ENCODE data around the gene SORCS2.

The SORCS2 gene

DNA sequence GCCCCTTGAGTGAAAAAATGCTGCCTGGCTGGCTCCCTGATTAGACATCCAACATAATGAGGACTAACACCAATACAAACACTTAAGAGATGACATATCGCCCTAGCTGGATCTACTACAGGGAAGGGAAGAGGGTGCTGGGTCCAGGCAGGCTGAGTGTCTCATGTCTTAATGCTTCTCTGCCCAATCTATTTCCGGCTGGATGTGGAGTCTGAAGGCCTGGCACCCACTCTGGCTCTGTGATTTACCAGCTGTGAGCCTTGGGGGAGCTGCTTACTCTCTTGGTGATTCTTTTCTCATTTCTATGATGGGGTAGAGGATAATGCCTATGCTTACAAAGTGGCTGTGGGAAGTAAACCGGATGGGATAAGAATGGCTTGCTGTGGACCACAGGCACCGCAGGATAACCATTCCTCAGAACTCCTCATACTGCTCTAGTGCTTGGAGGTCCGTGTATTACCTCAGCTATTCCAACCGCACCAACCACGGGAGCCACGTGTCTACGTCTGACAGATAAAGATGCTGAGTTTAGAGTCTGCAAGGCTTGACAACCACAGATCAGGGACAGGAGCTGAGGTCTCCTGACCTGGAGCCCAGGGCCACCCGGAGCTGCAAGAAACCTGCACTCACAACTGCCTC, 585.7 kb downstream of the SORCS2 start:
- Histone ChIP-seq H3K9ac (ENCODE audit: low read depth, low read length) (no peak overlapping the region), H3K9me3 (ENCODE audit: control insufficient read depth, insufficient read depth, low read length) (no peaks in the 10 kb centered on the region), H3K27me3 (ENCODE audit: control insufficient read depth, insufficient read depth, low read length) (no peaks in the 10 kb centered on the region), H3K4me1 (ENCODE audit: control insufficient read depth, insufficient read depth, low read length) (peaks cover 3% of the 10 kb centered on the region), H3K36me3 (ENCODE audit: control insufficient read depth, insufficient read depth, low read length) (peaks cover 16% of the 10 kb centered on the region), H3K4me3 (ENCODE audit: low read depth, low read length) (no peak overlapping the region)

DNA sequence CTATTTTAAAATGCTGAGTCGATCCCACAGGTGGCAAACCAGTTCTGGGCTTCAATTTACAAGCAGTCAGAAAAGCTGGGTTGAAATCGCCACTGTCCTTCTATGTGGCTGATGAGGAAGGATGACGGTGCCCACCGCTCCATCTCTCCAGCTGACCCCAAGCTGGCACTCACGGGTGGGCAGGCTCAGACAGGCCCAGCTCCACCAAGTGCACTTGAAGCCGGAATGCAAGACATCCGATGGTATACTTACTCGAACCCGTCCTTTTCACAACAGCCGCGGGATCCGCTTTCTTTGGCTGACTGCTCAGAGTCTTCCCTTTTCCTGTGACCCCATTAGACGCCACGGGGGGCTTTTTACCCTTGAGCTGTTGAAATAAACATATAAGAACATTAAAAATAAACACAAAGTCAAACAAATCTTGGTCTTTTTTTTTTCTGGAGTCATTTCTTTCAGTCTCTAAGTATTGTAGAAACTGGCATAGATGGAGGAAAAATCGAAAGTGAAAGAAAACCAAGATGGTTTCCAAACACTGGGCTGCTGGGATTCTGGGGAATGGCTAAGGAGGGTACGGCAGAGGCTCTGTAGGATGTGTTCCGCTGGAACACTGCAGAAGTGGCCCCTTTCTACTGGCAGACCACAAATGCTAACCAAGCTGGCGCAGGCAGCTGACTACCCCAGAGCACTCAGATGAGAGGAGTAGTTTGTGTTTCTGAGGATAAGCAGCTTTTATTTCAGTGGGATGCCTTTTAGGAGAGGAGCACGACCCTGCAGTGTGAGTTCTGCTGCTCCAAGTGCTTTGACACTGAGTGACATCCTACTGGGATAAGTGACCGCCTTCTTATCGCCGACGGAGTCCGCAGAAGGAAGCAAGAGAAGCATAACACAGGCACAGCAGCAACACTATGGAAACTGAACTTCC, 586.4 kb downstream of the SORCS2 start:
- no peaks in the 10 kb centered on the region for H3K27me3 ChIP-seq (ENCODE audit: control insufficient read depth, insufficient read depth, low read length)
- H3K9me3 ChIP-seq (ENCODE audit: control insufficient read depth, insufficient read depth, low read length): no peaks in the 10 kb centered on the region
- H3K4me3 ChIP-seq (ENCODE audit: low read depth, low read length): no peak overlapping the region
- peaks cover 19% of the 10 kb centered on the region for H3K36me3 ChIP-seq (ENCODE audit: control insufficient read depth, insufficient read depth, low read length)
- no peak overlapping the region for H3K9ac ChIP-seq (ENCODE audit: low read depth, low read length)
- H3K4me1 ChIP-seq (ENCODE audit: control insufficient read depth, insufficient read depth, low read length): peaks cover 3% of the 10 kb centered on the region

DNA sequence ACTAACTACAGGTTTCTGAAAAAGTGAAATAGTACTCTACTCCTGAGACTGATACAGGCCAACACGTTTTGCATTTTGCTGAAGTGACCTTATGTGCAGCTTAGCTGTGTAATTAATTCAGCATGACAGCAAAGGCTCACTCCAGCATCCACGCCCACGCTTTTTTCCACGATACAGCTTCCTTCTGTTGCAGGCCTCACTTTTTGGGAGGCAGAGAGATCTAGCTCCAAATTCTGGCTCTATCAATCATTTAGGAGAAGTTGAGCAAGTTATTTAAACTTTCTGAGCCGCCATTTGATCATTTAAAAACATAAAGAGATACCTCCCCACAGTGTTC, 587.1 kb downstream of the SORCS2 start:
- H3K9ac ChIP-seq (ENCODE audit: low read depth, low read length): no peak overlapping the region
- peaks cover 3% of the 10 kb centered on the region for H3K4me1 ChIP-seq (ENCODE audit: control insufficient read depth, insufficient read depth, low read length)
- H3K27me3 ChIP-seq (ENCODE audit: control insufficient read depth, insufficient read depth, low read length): no peaks in the 10 kb centered on the region
- peaks cover 19% of the 10 kb centered on the region for H3K36me3 ChIP-seq (ENCODE audit: control insufficient read depth, insufficient read depth, low read length)
- no peak overlapping the region for H3K4me3 ChIP-seq (ENCODE audit: low read depth, low read length)
- no peaks in the 10 kb centered on the region for H3K9me3 ChIP-seq (ENCODE audit: control insufficient read depth, insufficient read depth, low read length)

DNA sequence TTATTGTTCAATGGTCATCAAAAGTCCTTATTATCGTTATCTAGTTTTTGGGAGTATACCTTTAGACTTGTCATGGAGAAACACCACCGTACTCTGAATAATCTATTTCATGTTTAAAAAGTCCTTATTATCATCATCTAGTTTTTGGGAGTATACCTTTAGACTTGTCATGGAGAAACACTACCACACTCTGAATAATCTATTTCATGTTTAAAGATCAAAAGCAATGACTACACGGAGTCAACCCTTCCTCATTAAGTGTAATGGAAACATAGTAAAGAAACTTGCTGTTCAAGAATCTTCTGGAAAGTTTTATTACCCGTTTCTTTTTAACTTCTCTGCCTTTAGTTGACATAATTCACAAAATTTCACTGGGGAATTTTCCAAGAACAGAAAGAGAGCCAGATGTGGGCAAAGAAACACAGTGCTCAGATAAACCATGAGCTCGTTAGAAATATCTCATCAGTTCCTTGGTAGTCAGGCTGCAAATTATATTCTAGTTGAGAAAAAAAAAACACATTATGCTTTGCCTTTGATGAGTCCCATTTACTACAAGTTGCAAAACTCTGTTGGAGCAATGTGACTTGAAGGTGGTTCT, 588.5 kb downstream of the SORCS2 start:
- peaks cover 12% of the 10 kb centered on the region for H3K36me3 ChIP-seq (ENCODE audit: control insufficient read depth, insufficient read depth, low read length)
- H3K27me3 ChIP-seq (ENCODE audit: control insufficient read depth, insufficient read depth, low read length): no peaks in the 10 kb centered on the region
- no peak overlapping the region for H3K9ac ChIP-seq (ENCODE audit: low read depth, low read length)
- no peaks in the 10 kb centered on the region for H3K4me1 ChIP-seq (ENCODE audit: control insufficient read depth, insufficient read depth, low read length)
- H3K9me3 ChIP-seq (ENCODE audit: control insufficient read depth, insufficient read depth, low read length): no peaks in the 10 kb centered on the region
- H3K4me3 ChIP-seq (ENCODE audit: low read depth, low read length): no peak overlapping the region

DNA sequence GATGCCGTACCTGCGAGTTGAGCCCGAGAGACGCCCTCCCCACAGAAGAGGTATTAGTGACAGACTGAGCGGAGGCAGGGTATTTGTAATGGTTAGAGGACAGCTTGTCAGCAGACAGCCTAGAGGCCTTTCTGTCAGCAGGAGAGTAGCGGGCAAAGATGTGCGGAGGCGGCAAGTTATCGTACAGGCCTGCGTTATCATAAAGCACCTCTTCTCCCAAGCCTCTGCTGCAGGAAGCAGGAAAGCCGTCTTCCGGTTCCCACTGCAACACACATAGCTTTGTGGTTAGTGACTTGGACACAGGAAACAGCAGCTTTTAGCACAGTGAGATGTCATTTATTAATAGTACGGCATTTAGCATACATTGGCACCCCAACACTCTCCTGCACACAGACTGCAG, 589.0 kb downstream of the SORCS2 start:
- H3K27me3 ChIP-seq (ENCODE audit: control insufficient read depth, insufficient read depth, low read length): no peaks in the 10 kb centered on the region
- H3K4me1 ChIP-seq (ENCODE audit: control insufficient read depth, insufficient read depth, low read length): no peaks in the 10 kb centered on the region
- no peaks in the 10 kb centered on the region for H3K9me3 ChIP-seq (ENCODE audit: control insufficient read depth, insufficient read depth, low read length)
- H3K36me3 ChIP-seq (ENCODE audit: control insufficient read depth, insufficient read depth, low read length): peaks cover 12% of the 10 kb centered on the region
- no peak overlapping the region for H3K4me3 ChIP-seq (ENCODE audit: low read depth, low read length)
- no peak overlapping the region for H3K9ac ChIP-seq (ENCODE audit: low read depth, low read length)

DNA sequence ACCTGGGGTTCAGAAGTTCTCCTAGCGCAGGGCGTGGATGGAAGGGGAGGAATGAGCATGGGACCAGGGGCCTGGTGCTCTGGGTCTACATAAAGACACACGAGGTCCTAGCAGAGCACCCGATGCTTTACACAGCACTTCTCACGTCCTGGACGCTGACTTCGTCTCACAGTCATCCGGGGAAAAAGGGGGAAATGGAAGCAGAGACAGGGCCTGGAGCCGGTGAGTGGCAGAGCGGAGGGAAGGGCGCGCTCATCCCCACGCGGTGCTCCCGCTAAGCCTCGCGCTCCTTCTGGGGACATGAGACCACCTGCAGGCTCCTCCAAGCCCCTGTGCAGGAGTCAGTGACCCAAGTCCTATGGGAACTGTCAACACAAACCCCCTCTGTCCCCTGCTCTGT, 589.7 kb downstream of the SORCS2 start:
- Histone ChIP-seq H3K9ac (ENCODE audit: low read depth, low read length) (no peak overlapping the region), H3K36me3 (ENCODE audit: control insufficient read depth, insufficient read depth, low read length) (peaks cover 12% of the 10 kb centered on the region), H3K9me3 (ENCODE audit: control insufficient read depth, insufficient read depth, low read length) (no peaks in the 10 kb centered on the region), H3K27me3 (ENCODE audit: control insufficient read depth, insufficient read depth, low read length) (no peaks in the 10 kb centered on the region), H3K4me3 (ENCODE audit: low read depth, low read length) (no peak overlapping the region), H3K4me1 (ENCODE audit: control insufficient read depth, insufficient read depth, low read length) (no peaks in the 10 kb centered on the region)

DNA sequence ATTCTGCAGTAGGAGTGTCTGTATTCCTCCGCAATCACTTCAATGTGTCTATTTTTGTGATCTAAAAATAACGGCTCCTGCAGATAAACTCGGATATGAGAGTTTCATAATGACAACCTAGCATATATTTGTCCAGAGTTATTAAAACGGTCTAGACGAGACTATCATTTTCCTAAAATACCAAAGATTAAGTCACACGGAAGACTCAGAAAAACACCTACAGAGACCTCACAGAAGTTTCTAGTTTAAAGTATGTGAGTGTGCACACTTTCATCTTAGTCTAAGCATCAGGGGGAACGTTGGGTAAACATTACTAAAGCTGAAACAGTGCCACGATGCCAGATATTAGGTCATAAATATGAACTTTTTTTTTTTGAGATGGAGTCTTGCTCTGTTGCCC, 590.4 kb downstream of the SORCS2 start:
- Histone ChIP-seq H3K9me3 (ENCODE audit: control insufficient read depth, insufficient read depth, low read length) (no peaks in the 10 kb centered on the region), H3K4me3 (ENCODE audit: low read depth, low read length) (no peak overlapping the region), H3K36me3 (ENCODE audit: control insufficient read depth, insufficient read depth, low read length) (peaks cover 12% of the 10 kb centered on the region), H3K9ac (ENCODE audit: low read depth, low read length) (no peak overlapping the region), H3K27me3 (ENCODE audit: control insufficient read depth, insufficient read depth, low read length) (no peaks in the 10 kb centered on the region), H3K4me1 (ENCODE audit: control insufficient read depth, insufficient read depth, low read length) (no peaks in the 10 kb centered on the region)

DNA sequence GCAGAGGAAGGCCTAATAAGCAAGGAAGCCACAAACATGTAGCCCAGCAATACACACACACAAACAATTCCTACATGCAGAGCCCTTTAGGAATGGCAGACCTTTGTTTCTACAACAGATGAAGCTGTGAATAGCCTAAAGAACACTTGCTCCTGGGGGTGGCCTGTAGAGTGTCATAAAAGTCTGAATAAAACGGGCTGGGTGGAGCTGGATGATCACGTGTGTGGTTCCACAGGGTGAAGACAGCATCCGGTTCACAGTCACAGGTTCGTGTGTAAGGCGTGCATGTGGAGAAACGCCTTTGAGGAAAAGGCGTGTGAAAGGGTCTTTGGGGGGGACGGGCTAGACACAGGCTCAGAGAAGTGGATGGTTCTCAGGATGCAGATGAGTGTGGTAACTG, 591.2 kb downstream of the SORCS2 start:
- no peaks in the 10 kb centered on the region for H3K27me3 ChIP-seq (ENCODE audit: control insufficient read depth, insufficient read depth, low read length)
- H3K4me1 ChIP-seq (ENCODE audit: control insufficient read depth, insufficient read depth, low read length): no peaks in the 10 kb centered on the region
- H3K36me3 ChIP-seq (ENCODE audit: control insufficient read depth, insufficient read depth, low read length): peaks cover 8% of the 10 kb centered on the region
- no peak overlapping the region for H3K9ac ChIP-seq (ENCODE audit: low read depth, low read length)
- no peak overlapping the region for H3K4me3 ChIP-seq (ENCODE audit: low read depth, low read length)
- H3K9me3 ChIP-seq (ENCODE audit: control insufficient read depth, insufficient read depth, low read length): no peaks in the 10 kb centered on the region

DNA sequence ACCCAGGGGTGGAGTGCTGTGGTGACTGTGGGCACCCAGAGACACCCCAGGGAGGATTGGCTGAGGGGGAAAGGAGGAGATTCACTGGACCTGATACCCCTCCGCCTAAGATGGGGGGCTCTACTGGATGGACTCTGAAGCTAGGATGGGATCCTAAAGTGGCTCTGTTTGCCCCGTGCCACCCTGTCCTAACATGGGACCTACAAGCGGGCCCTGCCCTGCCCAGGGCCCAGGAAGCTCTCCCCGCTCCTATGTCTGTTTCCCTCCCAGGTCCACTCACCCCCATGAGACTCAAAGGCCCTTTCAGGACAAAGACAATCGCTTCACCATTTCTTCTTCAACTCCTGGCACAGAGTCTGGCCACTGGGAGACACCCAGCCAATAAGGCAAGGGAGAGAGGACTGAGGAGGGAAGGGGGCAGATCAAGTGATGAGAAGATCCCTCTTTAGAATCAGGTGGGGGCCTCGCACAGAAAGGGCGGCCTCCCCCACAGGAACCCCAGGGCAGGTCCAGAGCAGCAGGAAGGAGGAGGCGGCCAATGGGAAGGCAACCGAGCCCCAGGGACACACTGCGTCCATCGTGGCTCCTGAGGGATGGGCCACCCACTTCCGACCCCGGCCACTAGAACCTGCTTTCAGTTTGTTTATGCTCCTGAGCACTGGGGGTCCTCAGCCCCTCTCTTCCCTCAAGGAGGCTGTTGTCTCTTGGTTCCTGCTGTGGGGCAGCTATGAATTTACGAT, 592.0 kb downstream of the SORCS2 start:
- no peaks in the 10 kb centered on the region for H3K27me3 ChIP-seq (ENCODE audit: control insufficient read depth, insufficient read depth, low read length)
- no peak overlapping the region for H3K4me3 ChIP-seq (ENCODE audit: low read depth, low read length)
- no peak overlapping the region for H3K9ac ChIP-seq (ENCODE audit: low read depth, low read length)
- no peaks in the 10 kb centered on the region for H3K4me1 ChIP-seq (ENCODE audit: control insufficient read depth, insufficient read depth, low read length)
- no peaks in the 10 kb centered on the region for H3K9me3 ChIP-seq (ENCODE audit: control insufficient read depth, insufficient read depth, low read length)
- H3K36me3 ChIP-seq (ENCODE audit: control insufficient read depth, insufficient read depth, low read length): peaks cover 7% of the 10 kb centered on the region

DNA sequence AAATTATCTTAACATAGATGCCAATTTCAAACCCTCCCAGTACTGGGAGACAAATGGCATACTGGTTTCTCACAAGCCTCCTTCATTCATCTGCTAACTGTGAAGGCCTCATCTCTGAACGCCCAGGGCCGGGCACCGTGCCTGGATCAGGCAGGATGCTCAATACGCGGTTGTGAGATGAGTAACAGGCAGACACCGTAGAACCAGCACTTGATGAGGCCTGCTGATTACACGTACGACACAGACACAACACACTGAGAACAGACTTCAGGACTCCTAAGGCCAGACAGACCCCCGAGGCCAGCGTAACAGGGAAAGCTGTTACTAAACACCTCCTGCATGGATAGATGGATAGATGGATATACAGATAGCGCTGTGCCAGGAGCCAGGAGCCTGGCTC, 592.7 kb downstream of the SORCS2 start:
- Histone ChIP-seq H3K9ac (ENCODE audit: low read depth, low read length) (no peak overlapping the region), H3K36me3 (ENCODE audit: control insufficient read depth, insufficient read depth, low read length) (peaks cover 7% of the 10 kb centered on the region), H3K4me1 (ENCODE audit: control insufficient read depth, insufficient read depth, low read length) (no peaks in the 10 kb centered on the region), H3K4me3 (ENCODE audit: low read depth, low read length) (no peak overlapping the region), H3K9me3 (ENCODE audit: control insufficient read depth, insufficient read depth, low read length) (no peaks in the 10 kb centered on the region), H3K27me3 (ENCODE audit: control insufficient read depth, insufficient read depth, low read length) (no peaks in the 10 kb centered on the region)

DNA sequence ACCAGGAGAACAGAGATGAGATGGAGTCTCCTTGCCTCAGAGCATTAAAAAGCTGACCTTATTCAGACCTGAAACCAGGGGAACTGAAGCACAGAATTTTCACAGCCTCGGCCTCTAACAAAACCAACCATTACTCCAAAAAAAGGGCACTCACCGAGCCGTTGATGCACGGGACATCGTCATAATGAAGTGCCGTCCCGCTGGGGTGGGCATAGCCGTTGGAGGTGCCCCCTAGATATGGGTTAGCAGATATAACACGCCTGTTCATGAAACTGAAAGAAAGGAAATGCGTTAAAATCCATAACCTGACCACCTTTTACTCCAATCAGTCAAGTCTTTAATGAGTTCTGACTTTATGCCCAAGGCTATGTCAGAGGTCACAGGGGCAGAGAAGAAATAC, 593.7 kb downstream of the SORCS2 start:
- no peaks in the 10 kb centered on the region for H3K4me1 ChIP-seq (ENCODE audit: control insufficient read depth, insufficient read depth, low read length)
- no peak overlapping the region for H3K4me3 ChIP-seq (ENCODE audit: low read depth, low read length)
- H3K9ac ChIP-seq (ENCODE audit: low read depth, low read length): no peak overlapping the region
- no peaks in the 10 kb centered on the region for H3K9me3 ChIP-seq (ENCODE audit: control insufficient read depth, insufficient read depth, low read length)
- peaks cover 7% of the 10 kb centered on the region for H3K36me3 ChIP-seq (ENCODE audit: control insufficient read depth, insufficient read depth, low read length)
- no peaks in the 10 kb centered on the region for H3K27me3 ChIP-seq (ENCODE audit: control insufficient read depth, insufficient read depth, low read length)

Data from iPS-15b (cell line).